GM18868 (cell line): ENCODE results near the gene N4BP2.

Experiments
- ATAC-seq: cut with Tn5 transposase; IDR thresholded peaks from one replicate; pipeline ENCODE4 v1.9.1; 2021; ENCODE audit warnings: mild to moderate bottlenecking, moderate library complexity; ENCODE audit not compliant: unreplicated experiment

Gene N4BP2

DNA sequence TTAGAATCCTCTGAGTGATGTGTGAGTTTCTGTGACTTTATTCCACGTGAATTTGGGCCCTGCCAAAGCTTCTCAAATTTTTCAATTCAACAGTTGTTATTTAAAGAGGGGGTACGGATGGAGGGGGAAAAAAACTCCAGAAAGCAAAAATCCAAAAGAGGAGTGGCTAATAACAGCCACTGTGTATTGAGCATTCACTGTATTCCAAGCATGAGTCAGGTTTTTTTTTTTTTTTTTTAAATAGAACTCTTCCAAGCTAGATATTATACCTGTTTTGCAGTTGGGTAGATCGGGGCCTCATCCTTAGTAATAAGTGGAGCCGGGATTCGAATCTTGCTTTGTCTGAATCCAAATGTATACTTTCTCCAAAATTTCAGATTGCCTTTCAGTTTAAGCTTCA, 133.8 kb downstream of the N4BP2 start:
- ATAC-seq, result no peak

DNA sequence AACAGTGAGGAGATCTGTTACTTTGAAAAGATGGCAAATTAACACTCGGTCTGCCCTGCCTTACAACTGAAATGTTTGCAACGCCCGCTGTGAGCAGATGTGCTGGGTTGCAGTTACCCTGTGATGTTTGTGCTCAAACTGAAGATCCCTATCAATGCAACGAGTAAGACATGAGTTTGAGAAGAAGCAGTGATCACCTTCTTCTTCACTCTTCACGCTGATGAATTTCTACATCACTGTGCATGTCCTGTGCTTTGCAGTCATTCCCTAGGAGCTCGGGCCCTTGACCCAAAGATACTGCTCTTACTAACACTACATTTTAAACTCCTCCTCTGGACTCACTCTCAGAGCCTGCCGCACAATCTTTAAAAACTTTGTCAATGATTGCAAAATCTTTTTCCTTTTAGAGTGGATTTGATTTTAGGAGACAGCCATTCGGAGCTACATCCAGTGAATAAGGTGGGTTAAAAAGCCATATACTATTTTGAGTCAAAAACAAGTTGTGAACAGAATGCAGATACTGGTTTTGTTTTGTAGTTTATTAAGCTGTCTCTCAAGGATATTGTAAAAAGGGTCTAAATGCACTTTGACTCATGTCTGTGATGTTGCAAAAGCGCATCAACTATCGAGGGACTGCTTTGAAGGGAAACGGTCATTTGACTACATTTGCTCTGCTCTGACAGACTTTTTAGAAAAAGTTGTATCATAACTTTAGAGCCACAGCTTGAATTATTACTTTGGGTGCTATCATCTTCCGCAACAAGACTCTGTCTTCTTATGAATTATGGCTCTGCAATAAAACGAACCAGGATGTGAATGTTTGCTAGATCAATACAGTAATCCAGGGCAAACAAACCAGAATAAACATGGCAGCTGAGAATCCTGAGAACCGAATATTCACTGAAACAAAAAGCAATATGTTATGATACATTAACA, 134.5 kb downstream of the N4BP2 start:
- ATAC-seq, result no peak

DNA sequence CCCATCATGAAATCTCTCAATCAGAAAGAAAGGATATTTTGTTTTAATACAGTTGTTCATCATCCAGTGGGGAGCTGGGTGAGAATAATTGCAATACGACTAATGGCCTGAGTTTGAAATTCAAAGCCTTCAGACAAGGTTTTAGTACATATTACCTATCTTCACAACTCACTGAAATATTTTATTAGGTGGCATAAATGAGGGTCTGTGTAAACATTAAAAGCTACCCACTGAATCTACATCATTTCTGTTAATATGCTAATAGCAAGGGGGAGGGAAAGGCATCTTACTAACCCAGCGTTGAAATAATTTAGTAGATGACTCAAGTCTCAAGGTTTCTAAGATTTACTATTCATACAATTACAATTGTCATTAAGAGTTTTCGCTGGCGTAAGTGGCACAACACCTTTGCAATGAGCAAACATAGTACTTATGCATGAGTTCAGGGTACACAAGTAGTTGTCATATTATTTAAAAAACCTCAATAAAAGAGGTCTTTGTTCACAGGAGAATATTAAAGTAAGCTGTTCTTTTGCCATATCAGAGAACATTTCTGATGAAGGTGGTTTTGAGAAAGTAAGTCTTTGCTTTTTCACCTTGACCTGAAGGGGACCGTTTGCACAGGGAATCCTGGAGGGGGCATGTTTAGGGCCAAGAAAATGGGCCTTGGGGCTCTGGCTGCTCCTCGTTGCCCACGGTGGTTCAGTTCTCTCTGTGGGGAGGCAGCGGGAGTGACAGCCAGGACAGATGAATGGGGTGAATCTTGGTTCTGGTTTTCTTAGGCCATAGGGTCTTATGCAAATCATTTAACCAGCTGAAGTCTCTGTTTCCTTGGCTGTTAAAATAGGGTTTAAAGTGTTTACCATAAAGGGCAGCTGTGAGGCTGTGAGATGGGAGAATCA, 135.7 kb downstream of the N4BP2 start:
- ATAC-seq, result peak; percentile 37

DNA sequence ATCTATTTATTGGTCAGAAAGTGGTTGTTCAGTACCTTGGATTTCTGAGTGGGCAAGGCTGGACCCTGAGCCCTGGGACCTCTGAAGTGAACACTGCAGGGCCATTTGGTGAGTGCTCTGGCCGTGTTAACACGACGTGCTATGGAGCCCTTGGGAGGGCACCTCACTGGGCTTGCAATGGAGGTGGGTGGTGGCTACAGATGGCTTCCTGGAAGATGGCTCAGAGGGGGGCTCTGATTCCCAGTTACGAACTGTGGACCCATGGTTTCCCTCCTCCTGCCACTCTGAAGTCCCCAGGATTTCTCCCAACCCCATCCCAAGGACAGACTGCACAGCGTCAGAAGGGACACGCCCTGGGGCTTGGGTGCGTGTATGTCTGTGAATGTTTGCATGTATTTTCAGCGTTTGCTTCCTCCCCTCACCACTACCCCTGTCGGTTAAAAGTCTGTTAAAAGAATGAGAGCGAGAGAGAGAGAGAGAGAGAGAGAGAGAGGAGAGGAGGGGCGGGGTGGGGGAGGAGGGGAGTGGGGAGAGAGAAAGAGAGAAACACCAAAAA, 136.4 kb downstream of the N4BP2 start:
- ATAC-seq, result peak; percentile 31

- no peak for ATAC-seq
These were observed 136.9 kb downstream of the N4BP2 start for GRCh38 chr4:40193578-40193977.

- ATAC-seq, result no peak
These were observed 138.0 kb downstream of the N4BP2 start for GRCh38 chr4:40194602-40195161.

GRCh38 chr4:40195182-40196177, 138.8 kb downstream of the N4BP2 start:
- ATAC-seq, result no peak

GRCh38 chr4:40196272-40196671, 139.6 kb downstream of the N4BP2 start:
- ATAC-seq, result no peak

DNA sequence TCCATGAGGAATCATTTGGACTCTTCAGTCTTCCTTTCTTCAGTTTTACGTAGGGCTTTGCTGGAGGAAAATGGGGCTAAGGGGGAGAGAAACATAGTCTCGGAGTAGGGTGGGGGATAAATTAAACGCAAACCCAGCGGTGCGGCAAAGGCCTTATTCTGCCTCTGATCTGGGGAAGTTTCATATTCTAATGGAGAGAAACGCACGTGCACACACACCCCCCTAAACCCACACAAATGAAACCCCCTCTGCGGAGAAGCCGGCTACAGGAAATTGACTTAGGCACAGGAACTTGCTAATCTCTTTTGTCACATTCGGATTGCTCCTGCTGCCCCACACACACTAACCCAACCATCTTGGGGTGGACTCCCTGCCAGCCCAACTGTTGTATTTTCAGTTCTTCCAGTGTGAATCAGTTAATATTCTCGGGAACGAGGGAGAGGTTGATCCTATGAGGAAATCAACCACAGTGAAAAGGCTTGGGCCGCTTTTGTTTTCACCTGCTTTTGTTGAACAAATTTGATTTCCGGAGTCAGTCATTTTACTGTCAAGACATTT, 140.2 kb downstream of the N4BP2 start, which contains the start of gene RHOH:
RHOH (plus strand) TSS at position 308 of the 558 bp plus-strand sequence. CDS start 46,356 bp downstream, outside the sequence.
- ATAC-seq, result peak; percentile 30

DNA sequence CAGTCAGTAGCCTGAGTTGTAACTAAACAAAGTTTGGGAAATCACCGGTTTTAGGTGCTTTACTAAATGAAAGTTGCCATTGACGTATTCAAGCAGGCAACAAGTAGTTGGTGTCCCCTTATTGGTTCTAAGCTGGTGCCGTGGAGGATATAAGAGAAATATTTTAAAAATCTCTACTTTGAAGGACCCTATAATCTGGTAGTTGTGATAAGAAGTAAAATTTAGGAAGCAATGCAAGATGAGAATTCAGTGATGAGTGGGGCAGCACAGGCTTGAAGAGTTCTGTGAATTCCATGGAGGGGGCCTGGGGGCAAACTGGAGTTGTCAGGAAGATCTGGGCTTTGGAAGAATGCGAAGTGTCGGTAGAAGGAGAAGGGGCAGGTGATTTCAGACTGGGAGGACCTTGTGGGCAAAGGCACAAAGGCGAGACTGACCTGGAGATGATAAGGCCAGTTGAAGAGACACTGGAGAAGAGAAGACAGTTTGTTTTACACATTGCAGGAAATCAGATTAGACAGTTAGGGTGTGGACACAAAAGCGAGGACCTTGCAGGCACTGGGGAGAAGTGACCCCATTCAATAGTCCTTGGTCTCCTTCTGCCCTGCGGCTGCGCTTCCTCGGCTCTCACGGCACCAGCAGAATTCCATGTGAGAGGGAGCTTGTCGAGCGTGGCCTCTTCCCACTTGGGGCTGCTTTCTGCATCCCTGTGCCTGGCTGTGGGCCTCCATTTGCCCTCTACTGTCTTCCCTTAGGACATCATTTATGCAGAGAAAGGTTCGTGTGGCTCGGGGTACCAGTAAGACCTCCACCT, 141.4 kb downstream of the N4BP2 start:
- no peak for ATAC-seq

- ATAC-seq, result no peak
These were observed 142.6 kb downstream of the N4BP2 start for GRCh38 chr4:40199179-40199670.

GRCh38 chr4:40199999-40200874, 143.6 kb downstream of the N4BP2 start:
- peak; percentile 61 for ATAC-seq

GRCh38 chr4:40200875-40201801, 144.5 kb downstream of the N4BP2 start:
- ATAC-seq, result no peak

DNA sequence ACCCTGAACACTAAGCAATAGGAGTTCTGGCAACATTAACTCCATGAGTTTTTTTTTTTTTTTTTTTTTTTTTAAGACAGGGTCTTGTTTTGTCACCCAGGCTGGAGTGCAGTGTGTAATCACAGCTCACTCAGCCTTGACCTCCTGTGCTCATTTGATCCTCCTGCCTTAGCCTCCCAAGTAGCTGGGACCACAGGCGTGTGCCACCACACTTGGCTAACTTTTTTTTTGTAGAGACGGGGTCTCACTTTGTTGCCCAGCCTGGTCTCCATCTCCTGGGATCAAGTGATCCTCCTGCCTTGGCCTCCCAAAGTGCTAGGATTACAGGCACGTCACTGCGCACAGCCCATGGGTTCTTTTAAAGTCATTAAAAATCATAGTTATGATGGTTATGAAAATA, 145.2 kb downstream of the N4BP2 start:
- no peak for ATAC-seq

DNA sequence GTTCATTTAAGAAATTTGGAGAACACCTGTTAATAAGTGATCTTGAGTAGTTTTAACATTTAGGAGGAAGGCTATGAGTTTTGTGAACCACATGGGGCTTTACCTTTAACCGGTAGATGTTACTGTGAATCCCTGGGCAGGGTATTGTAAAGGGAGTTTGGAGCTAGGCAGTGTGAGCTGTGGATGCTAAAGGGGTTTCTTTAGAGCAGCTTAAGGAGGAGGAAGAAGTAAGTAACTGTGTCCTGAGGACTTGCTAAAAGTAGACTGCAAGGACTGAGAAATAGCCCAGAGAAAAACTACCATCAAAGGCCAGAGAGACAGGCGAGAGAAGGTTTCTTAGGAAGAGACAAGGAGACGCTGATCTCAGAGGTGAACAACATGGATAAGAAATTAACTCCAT, 145.8 kb downstream of the N4BP2 start:
- ATAC-seq, result no peak

- no peak for ATAC-seq
These were observed 148.0 kb downstream of the N4BP2 start for GRCh38 chr4:40204507-40205258.
